Breast epithelium (tissue), 3 donors: ENCODE data around the gene SLC8A2.

Source experiments
- CTCF ChIP-seq, 3 donors: fragments of 450-650 bp; IDR thresholded peaks; one replicate each; pipeline ENCODE4 v1.5.1; 2016 to 2017; ENCODE audit warnings: antibody characterized with exemption in 3 of 3, mild to moderate bottlenecking in 3 of 3, moderate library complexity in 3 of 3
- POLR2A ChIP-seq: fragments of 450-650 bp; IDR thresholded peaks from one replicate; pipeline ENCODE4 v1.6.1; 2016; ENCODE audit warnings: antibody characterized with exemption, mild to moderate bottlenecking, moderate library complexity
- POLR2AphosphoS5 ChIP-seq, 3 donors: sonication (generic); formaldehyde crosslinking; IDR thresholded peaks; one replicate each; pipeline ENCODE4 v1.6.1; 2017; ENCODE audit warnings: antibody characterized with exemption in 3 of 3

- no peak for TF ChIP-seq POLR2A
- no peak for TF ChIP-seq CTCF (IDR thresholded peaks at IDR 0.05)
- no peak for TF ChIP-seq POLR2AphosphoS5 (IDR thresholded peaks at IDR 0.05)
Observed at GRCh38 chr19:47520343-47520806, 48.7 kb upstream of the SLC8A2 start.
